Coronary artery (tissue), 2 donors: ENCODE data around the gene PPP6R3.
"Not testable (repeated sequence)": the region's sequence is repeated elsewhere in the genome, so short reads cannot be mapped to it uniquely, and the experiment has no call there.

Source experiments
- DNase-seq: peaks from one replicate; pipeline ENCODE4 v3.0.0-alpha.2; 2017; ENCODE audit warnings: low spot score
- H3K27ac ChIP-seq, 2 donors: fragments of 200-600 bp; sonication (generic); one replicate each; pipeline ENCODE4 v1.5.1; 2016 to 2019
- H3K4me3 ChIP-seq: fragments of 200-600 bp; sonication (generic); 2 replicates; pipeline ENCODE4 v1.5.1; 2016; ENCODE audit warnings: mild to moderate bottlenecking, moderate library complexity
- CTCF ChIP-seq: fragments of 200-600 bp; sonication (generic); IDR thresholded peaks from one replicate; pipeline ENCODE4 v1.5.1; 2019; ENCODE audit warnings: antibody characterized with exemption

Gene PPP6R3

GRCh38 chr11:68536706-68537105, 76.2 kb downstream of the PPP6R3 start:
- no peak for DNase-seq
- no peak for TF ChIP-seq CTCF
- Histone ChIP-seq H3K27ac (no peak overlapping the region), H3K4me3 (no peak overlapping the region)

GRCh38 chr11:68538025-68538424, 77.5 kb downstream of the PPP6R3 start:
- no peak for DNase-seq
- no peak for TF ChIP-seq CTCF

GRCh38 chr11:68539395-68539794, 78.8 kb downstream of the PPP6R3 start:
- H3K27ac ChIP-seq, result no peak overlapping the region
- no peak overlapping the region for H3K4me3 ChIP-seq
- no peak for TF ChIP-seq CTCF
- DNase-seq, result no peak

More at GRCh38 chr11:68538025-68538424, 77.5 kb downstream of the PPP6R3 start:
- H3K4me3 ChIP-seq, result no peak overlapping the region
- H3K27ac ChIP-seq, result no peak overlapping the region

- DNase-seq, H3K27ac ChIP-seq, H3K4me3 ChIP-seq: not testable (repeated sequence)
Measured at GRCh38 chr11:68540504-68540903, 80.0 kb downstream of the PPP6R3 start.

- Histone ChIP-seq H3K27ac (no peak overlapping the region), H3K4me3 (no peak overlapping the region)
- no peak for DNase-seq
- TF ChIP-seq CTCF, result no peak
Measured at GRCh38 chr11:68541116-68541515, 80.6 kb downstream of the PPP6R3 start.

GRCh38 chr11:68541991-68542390, 81.4 kb downstream of the PPP6R3 start:
- no peak overlapping the region for H3K27ac ChIP-seq

GRCh38 chr11:68542617-68543016, 82.1 kb downstream of the PPP6R3 start:
- no peak for TF ChIP-seq CTCF
- Histone ChIP-seq H3K4me3 (no peak overlapping the region), H3K27ac (no peak overlapping the region)
- DNase-seq, result no peak

More at GRCh38 chr11:68541991-68542390, 81.4 kb downstream of the PPP6R3 start:
- no peak overlapping the region for H3K4me3 ChIP-seq
- TF ChIP-seq CTCF, result no peak
- DNase-seq, result no peak

GRCh38 chr11:68543594-68543993, 83.0 kb downstream of the PPP6R3 start:
- no peak overlapping the region for H3K27ac ChIP-seq
- DNase-seq, result no peak
- no peak overlapping the region for H3K4me3 ChIP-seq
- TF ChIP-seq CTCF, result no peak
